Smooth muscle cell (in vitro differentiated cells): ENCODE measurements around the gene WNT3. TPM values are rescaled to one million over a fixed set of nuclear protein-coding genes. Genes with fewer than 3 reads are reported as not detected.
"Not testable (repeated sequence)": the region's sequence is repeated elsewhere in the genome, so short reads cannot be mapped to it uniquely, and the experiment has no call there.

Experiments
- DNase-seq: peaks from one replicate; lab custom pipeline; 2025; ENCODE audit not compliant: unreplicated experiment; lab: John Stamatoyannopoulos, UW
- H2AFZ ChIP-seq: fragments of 200-600 bp; sonication (generic); 2 replicates; pipeline ENCODE4 v1.6.0; 2016; ENCODE audit warnings: antibody characterized with exemption, low read depth, mild to moderate bottlenecking
- H3F3A ChIP-seq: fragments of 200-600 bp; sonication (generic); 2 replicates; pipeline ENCODE4 v1.6.0; 2017; ENCODE audit warnings: antibody characterized with exemption, low read depth
- H3K27ac ChIP-seq: fragments of 200-600 bp; sonication (generic); 2 replicates; pipeline ENCODE4 v1.5.1; 2016; ENCODE audit warnings: low read depth, mild to moderate bottlenecking
- H3K27me3 ChIP-seq: fragments of 200-600 bp; sonication (generic); 2 replicates; pipeline ENCODE4 v1.6.1; 2016; ENCODE audit warnings: low read depth, mild to moderate bottlenecking
- H3K36me3 ChIP-seq: fragments of 200-600 bp; sonication (generic); 2 replicates; pipeline ENCODE4 v1.5.1; 2016; ENCODE audit warnings: low read depth
- H3K4me1 ChIP-seq: fragments of 200-600 bp; sonication (generic); 2 replicates; pipeline ENCODE4 v1.5.1; 2016; ENCODE audit warnings: low read depth
- H3K4me2 ChIP-seq: fragments of 200-600 bp; sonication (generic); 2 replicates; pipeline ENCODE4 v1.6.0; 2016; ENCODE audit warnings: mild to moderate bottlenecking
- H3K4me3 ChIP-seq: fragments of 200-600 bp; sonication (generic); 2 replicates; pipeline ENCODE4 v1.5.1; 2016; ENCODE audit warnings: mild to moderate bottlenecking
- H3K79me2 ChIP-seq: fragments of 200-600 bp; sonication (generic); 2 replicates; pipeline ENCODE4 v1.6.0; 2016; ENCODE audit warnings: low read depth, mild to moderate bottlenecking
- H3K9ac ChIP-seq: fragments of 200-600 bp; sonication (generic); 2 replicates; pipeline ENCODE4 v1.6.0; 2016; ENCODE audit warnings: low read depth
- H3K9me3 ChIP-seq: fragments of 200-600 bp; sonication (generic); replicated peaks from 2 replicates; pipeline ENCODE4 v1.5.1; 2016; ENCODE audit warnings: low read depth
- H4K20me1 ChIP-seq: fragments of 200-600 bp; sonication (generic); 2 replicates; pipeline ENCODE4 v1.6.0; 2016; ENCODE audit warnings: low read depth
- WGBS: methylation state at CpG from one replicate; pipeline ENCODE4 v1.1.7; 2016; ENCODE audit warnings: low lambda C conversion rate; 5-methylcytosine and 5-hydroxymethylcytosine counted together
- polyA plus RNA-seq: library from polyadenylated mRNA; unstranded; fragments of >200 nt; fragmentation: Nextera tagmentation; extraction: Ambion mirVana; gene quantifications from 2 replicates; pipeline ENCODE4 v1.2.1, GENCODE V29; 2016
- total RNA-seq: library from RNA; depleted of rRNA; stranded (reverse); fragments of >200 nt; gene quantifications from 2 replicates; pipeline ENCODE4 v1.2.3, GENCODE V29; 2014
- TF ChIP-seq, protein P1 (sequence below): fragments of 200-600 bp; sonication (generic); IDR thresholded peaks from 2 replicates; pipeline ENCODE4 v1.5.1; 2017; ENCODE audit warnings: borderline replicate concordance, mild to moderate bottlenecking, antibody characterized with exemption; ENCODE audit not compliant: insufficient read depth, poor library complexity, severe bottlenecking

Gene WNT3
- total and polyA plus RNA-seq, 2 experiments from 2014 or later: 2.9 to 6.2 TPM

DNA sequence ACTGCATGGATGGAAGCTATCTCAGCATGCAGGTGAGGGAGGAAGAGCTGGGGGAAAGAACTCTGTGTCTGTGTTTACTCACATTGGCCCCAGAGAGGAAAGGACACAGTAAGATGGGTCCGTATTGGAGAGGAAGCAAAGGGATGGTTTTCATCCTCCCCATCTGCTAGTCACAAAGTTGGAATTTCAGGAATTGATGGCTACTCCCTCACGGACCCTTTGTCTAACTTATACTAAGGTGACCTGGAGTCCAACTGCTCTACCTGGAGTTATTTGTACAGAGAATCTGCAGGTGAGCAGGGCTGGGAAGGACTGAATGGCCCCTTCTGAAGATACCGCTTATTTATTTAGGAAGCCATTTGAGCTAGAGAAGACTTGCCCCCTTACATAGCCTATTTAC lies 55.1 kb downstream of the WNT3 start:
- no peak overlapping the region for H3K4me3 ChIP-seq
- no peaks in the 10 kb centered on the region for H3K79me2 ChIP-seq
- TF ChIP-seq, protein P1, sequence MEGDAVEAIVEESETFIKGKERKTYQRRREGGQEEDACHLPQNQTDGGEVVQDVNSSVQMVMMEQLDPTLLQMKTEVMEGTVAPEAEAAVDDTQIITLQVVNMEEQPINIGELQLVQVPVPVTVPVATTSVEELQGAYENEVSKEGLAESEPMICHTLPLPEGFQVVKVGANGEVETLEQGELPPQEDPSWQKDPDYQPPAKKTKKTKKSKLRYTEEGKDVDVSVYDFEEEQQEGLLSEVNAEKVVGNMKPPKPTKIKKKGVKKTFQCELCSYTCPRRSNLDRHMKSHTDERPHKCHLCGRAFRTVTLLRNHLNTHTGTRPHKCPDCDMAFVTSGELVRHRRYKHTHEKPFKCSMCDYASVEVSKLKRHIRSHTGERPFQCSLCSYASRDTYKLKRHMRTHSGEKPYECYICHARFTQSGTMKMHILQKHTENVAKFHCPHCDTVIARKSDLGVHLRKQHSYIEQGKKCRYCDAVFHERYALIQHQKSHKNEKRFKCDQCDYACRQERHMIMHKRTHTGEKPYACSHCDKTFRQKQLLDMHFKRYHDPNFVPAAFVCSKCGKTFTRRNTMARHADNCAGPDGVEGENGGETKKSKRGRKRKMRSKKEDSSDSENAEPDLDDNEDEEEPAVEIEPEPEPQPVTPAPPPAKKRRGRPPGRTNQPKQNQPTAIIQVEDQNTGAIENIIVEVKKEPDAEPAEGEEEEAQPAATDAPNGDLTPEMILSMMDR: no peak
- DNase-seq: no peak
- 80% methylated on average over 3 of the region's 3 CpGs for WGBS
- H3K36me3 ChIP-seq: no peaks in the 10 kb centered on the region
- H3K4me2 ChIP-seq: no peak overlapping the region
- H3K4me1 ChIP-seq: no peaks in the 10 kb centered on the region
- H3K9me3 ChIP-seq: no peaks in the 10 kb centered on the region
- H2AFZ ChIP-seq: no peak overlapping the region
- H3K9ac ChIP-seq: no peak overlapping the region
- H3F3A ChIP-seq: no peaks in the 10 kb centered on the region
- no peaks in the 10 kb centered on the region for H4K20me1 ChIP-seq
- H3K27me3 ChIP-seq: no peaks in the 10 kb centered on the region
- no peak overlapping the region for H3K27ac ChIP-seq

DNA sequence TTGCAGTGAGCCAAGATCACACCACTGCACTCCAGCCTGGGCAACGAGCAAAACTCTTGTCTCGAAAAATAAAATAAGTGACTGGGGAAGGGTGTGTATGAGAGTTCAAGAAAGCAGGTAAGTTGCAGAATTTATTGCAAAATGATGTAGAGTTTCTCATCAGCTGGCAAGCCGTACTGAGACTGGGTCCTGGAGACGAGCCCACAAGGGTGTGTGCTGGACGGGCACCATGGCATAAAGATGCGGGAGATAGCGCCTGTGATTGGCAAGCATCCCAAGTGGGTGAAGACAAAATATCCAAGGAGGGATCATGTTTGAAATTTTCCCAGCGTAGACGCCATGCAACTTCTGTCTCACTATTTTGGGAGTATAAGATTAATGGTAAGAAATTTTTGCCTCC lies 59.4 kb downstream of the WNT3 start:
- Histone ChIP-seq H3K27ac (no peak overlapping the region), H3K4me2 (no peak overlapping the region), H3K36me3 (no peaks in the 10 kb centered on the region), H3K27me3 (no peaks in the 10 kb centered on the region), H2AFZ (no peak overlapping the region), H3K79me2 (no peaks in the 10 kb centered on the region), H3K9ac (no peak overlapping the region), H3F3A (no peaks in the 10 kb centered on the region), H4K20me1 (no peaks in the 10 kb centered on the region), H3K4me3 (no peak overlapping the region), H3K9me3 (no peaks in the 10 kb centered on the region), H3K4me1 (no peaks in the 10 kb centered on the region)
- DNase-seq: no peak
- TF ChIP-seq, protein P1: no peak
- 97% methylated on average over 9 of the region's 9 CpGs for WGBS

DNA sequence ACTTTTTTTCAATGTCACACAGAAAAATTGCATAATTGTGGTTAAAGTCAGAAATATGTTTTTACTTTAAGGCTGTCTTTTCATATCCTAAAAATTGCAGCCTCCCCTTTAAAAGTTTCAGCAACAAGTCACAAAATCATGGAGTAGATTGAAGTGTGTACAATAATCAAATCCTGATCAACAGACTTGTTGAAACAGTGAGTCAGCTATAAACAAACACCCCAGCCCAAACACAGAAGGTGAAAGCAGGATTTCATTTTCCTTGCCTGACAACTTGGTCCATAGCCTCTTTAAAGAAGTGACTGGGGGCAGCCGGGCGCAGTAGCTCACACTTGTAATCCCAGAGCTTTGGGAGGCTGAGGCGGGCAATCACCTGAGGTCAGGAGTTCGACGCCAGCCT lies 59.9 kb downstream of the WNT3 start:
- Histone ChIP-seq H3K4me3 (no peak overlapping the region), H3K27me3 (no peaks in the 10 kb centered on the region), H3K4me1 (no peaks in the 10 kb centered on the region), H2AFZ (no peak overlapping the region), H3K9me3 (no peaks in the 10 kb centered on the region), H4K20me1 (no peaks in the 10 kb centered on the region), H3K27ac (no peak overlapping the region), H3K79me2 (no peaks in the 10 kb centered on the region), H3K36me3 (no peaks in the 10 kb centered on the region), H3F3A (no peaks in the 10 kb centered on the region), H3K4me2 (no peak overlapping the region), H3K9ac (no peak overlapping the region)
- TF ChIP-seq, protein P1: no peak
- no peak for DNase-seq
- 91% methylated on average over 5 of the region's 5 CpGs for WGBS

DNA sequence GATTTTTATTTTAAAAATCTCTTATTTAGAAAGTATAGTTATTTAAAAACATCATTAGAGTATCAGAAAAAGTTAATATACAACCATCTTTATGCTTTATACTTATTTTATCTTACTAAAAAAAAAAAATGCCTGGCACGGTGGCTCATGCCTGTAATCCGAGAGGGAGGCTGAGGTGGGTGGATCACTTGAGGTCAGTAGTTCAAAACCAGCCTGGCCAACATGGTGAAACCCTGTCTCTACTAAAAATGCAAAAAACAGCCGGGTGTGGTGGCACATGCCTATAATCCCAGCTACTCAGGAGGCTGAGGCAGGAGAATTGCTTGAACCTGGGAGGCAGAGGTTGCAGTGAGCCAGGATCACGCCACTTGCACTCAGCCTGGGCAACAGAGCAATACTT lies 60.9 kb downstream of the WNT3 start:
- DNase-seq, H3F3A ChIP-seq, H3K27ac ChIP-seq, H3K27me3 ChIP-seq, H3K9me3 ChIP-seq, H3K36me3 ChIP-seq, H3K4me2 ChIP-seq, H4K20me1 ChIP-seq, H3K4me1 ChIP-seq, H3K79me2 ChIP-seq, H3K4me3 ChIP-seq, H2AFZ ChIP-seq, H3K9ac ChIP-seq: not testable (repeated sequence)
- 88% methylated on average over 4 of the region's 4 CpGs for WGBS
